GM19023 (cell line): Measurements from ENCODE around the gene SIRT1.
"Not testable (repeated sequence)": the region's sequence is repeated elsewhere in the genome, so short reads cannot be mapped to it uniquely, and the experiment has no call there.

Source experiments
- ATAC-seq: cut with Tn5 transposase; IDR thresholded peaks from one replicate; pipeline ENCODE4 v1.9.1; 2021; ENCODE audit warnings: mild to moderate bottlenecking, moderate library complexity; ENCODE audit not compliant: unreplicated experiment

Gene SIRT1

DNA sequence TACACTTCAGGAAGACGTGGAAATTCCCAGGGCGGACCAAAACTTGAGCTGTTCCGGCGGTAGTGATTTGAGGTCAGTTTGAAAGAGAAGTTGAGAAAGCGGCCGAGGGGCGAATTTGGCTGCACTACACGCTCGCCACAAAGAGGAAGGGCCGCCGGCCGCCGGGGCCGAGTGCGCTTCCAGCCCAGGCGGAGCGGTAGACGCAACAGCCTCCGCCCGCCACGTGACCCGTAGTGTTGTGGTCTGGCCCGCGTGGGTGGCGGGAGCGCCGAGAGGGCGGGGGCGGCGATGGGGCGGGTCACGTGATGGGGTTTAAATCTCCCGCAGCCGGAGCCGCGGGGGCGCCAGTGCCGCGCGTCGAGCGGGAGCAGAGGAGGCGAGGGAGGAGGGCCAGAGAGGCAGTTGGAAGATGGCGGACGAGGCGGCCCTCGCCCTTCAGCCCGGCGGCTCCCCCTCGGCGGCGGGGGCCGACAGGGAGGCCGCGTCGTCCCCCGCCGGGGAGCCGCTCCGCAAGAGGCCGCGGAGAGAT, at the start of gene SIRT1:
Gene SIRT1, plus strand, starts transcription at position 344 of the 529 bp plus-strand sequence. Its CDS starts 66 bp downstream, at position 410.
- ATAC-seq: peak; percentile 89

- ATAC-seq: not testable (repeated sequence)
These were observed 48.7 kb upstream of the SIRT1 start for GRCh38 chr10:67835541-67836394.

GRCh38 chr10:67836488-67836887, 48.0 kb upstream of the SIRT1 start:
- ATAC-seq: no peak

- ATAC-seq: no peak
These were observed 47.5 kb upstream of the SIRT1 start for GRCh38 chr10:67836972-67837371.

DNA sequence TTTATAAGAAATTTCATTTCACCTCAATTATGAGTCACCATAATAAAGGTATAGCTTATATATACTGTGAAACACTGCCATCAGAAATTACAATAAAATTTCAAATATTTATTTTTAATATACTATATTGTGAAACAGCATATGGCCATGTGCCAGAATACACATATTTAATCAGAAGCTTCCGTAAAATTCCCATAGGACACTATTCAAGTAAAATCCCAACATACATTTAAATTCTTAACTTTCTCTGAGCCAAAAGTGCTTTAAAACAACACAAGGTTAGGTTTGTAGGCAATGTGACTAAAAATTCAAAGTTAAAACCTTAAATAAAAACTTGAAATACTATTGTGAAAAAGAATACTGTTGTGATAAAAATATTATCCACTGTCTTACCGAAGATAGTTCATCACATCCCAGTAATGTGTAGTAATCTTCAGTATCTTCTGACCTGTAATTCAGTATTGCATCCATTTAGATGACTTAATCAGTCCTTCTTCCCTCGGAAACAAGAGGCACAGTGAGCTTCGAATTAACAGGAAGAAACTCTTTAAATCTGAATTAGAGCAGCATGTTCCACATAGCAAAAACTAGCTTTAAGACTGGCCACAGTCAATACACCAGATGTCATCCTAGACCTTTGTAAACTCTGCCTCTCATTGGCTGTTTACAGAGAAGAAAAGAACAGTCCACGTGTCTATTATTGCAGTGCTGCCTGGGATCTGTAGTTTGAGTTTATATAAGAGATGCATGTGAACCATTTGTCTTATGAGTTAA, 46.7 kb upstream of the SIRT1 start, which contains the start of gene DNAJC12:
Gene DNAJC12, minus strand, starts transcription at position 648 of the 774 bp plus-strand sequence. Its CDS starts 177 bp downstream, at position 471.
- no peak for ATAC-seq

- not testable (repeated sequence) for ATAC-seq
These were observed 44.9 kb upstream of the SIRT1 start for GRCh38 chr10:67839511-67839910.

DNA sequence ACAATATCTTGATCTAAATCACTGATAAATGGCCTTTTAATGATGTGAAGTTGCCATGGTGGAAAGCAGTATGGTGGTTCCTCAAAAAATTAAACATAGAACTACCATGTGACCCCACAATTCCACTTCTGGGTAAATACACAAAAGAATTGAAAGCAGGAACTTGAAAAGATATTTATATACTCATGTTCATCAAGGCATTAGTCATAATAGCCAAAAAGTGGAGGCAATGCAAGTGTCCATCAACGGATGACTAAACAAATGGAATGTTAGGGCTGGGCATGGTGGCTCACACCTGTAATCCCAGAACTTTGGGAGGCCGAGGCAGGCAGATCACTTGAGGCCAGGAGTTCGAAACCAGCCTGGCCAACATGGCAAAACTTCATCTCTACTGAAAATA, 44.5 kb upstream of the SIRT1 start:
- ATAC-seq: no peak

DNA sequence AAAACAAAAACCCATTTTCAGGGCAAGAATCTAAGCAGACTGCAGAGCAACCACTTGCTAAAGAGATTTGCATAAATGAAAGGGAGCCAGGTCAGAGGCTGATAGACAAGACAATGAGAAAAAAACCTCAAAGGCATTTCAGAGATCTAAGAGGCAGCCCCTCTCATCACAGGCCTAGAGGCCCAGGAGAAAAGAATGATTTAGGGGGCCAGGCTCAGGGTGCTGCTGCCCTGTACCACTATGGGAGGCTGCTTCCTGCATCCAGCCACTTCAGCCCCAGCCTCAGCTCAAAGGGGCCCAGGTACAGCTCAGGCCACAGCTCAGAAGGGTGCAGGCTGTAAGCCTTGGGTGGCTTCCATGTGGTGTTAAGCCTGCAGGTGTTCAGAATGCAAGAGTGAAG, 42.7 kb upstream of the SIRT1 start:
- no peak for ATAC-seq

DNA sequence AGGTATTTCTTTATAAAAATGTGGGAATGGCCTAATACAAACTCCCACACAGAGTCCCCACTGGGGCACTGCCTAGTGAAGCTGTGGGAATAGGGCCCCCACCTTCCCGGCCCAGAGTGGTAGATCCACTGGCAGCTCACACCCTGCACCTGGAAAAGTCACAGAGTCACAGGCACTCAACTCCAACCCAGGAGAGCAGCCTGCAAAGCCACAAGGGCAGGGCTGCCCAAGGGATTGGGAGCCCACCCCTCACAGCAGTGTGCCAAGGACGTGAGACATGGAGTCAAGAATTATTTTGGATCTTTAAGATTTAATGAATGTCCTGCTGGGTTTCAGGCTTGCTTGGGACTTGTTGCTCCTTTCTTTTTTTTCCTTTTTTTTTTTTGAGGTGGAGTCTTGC, 41.2 kb upstream of the SIRT1 start:
- no peak for ATAC-seq

GRCh38 chr10:67849331-67850011, 35.0 kb upstream of the SIRT1 start:
- peak; percentile 95 for ATAC-seq

- ATAC-seq: no peak
These were observed 33.3 kb upstream of the SIRT1 start for GRCh38 chr10:67851186-67851585.

- no peak for ATAC-seq
These were observed 31.7 kb upstream of the SIRT1 start for GRCh38 chr10:67852761-67853160.

DNA sequence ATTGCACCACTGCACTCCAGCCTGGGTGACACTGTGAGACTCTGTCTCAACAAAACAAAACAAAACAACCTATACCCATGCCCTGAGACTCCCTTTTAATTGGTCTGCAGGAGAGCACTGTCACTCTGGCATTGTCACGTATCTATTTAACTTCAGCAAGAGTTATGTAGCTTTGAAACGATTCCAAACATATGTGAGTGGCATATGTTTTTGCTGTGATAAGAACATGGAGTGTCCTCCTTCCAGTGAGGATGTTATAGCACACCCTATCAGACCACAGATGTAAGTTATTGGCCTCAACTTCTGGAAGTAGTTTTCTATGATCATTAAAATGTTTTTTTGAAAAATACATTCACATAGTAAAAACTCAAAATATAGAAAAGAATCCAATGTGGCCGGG, 30.9 kb upstream of the SIRT1 start:
- ATAC-seq: no peak

GRCh38 chr10:67858971-67859370, 25.5 kb upstream of the SIRT1 start:
- ATAC-seq: no peak

DNA sequence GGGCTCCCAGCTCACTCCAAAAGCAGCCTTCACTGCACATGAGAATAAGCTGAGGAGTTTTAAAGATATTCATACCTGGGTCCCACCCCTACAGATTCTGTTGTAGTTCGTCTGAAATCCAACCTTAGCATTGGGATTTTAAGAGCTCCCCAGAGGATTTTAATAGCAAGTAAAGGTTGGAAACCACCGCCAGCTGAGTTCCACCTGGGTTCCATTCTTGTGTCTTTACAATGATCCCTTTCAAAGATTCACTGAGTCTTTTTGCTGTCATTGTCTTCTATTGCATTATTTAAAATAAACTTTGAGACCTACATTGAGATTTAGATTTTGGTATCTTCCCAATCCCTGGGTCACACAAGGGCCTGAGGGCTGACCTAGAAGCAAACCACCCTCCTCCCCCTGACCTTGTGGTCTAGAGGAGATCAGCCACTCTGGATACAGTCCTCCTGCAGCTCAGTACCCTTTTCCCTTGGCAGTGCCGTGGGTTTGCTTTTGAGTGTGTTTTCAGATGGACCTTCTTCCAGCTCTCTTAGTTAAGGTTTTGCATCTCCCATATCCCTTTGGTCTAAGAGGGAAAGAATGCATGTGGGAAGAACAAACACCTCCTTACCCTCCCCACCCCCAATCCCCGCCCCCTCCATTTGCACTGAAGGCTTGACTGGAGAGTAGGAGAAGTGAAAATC, 22.6 kb upstream of the SIRT1 start:
- ATAC-seq: no peak

- no peak for ATAC-seq
These were observed 21.4 kb upstream of the SIRT1 start for GRCh38 chr10:67863094-67863493.

GRCh38 chr10:67864607-67865371, 19.7 kb upstream of the SIRT1 start:
- ATAC-seq: no peak

GRCh38 chr10:67868132-67868531, 16.3 kb upstream of the SIRT1 start:
- no peak for ATAC-seq

DNA sequence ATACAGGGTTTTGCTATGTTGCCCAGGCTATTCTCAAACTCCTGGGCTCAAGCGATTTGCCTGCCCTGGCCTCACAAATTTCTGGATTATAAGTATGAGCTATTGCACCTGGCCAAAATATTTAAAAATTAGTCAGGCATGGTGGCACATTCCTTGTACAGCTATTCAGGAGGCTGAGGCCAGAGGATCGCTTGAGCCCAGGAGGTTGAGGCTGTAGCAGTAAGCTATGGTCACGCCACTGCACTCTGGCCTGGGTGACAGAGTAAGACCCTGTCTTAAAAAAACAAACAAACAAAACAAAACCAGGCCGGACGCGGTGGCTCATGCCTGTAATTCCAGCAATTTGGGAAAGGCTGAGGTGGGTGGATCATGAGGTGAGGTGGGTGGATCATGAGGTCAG, 14.5 kb upstream of the SIRT1 start:
- ATAC-seq: no peak
